Activated B cell treated with CpG ODN at 0.5 μM for 24 hours (primary cell): ENCODE data around the gene GRIN2C. TPM values are rescaled to one million over a fixed set of nuclear protein-coding genes. Genes with fewer than 3 reads are reported as not detected.

Experiments
- ATAC-seq: fragments of 200-7000 bp; cut with Tn5 transposase; one replicate; pipeline ENCODE4 v1.10.0; 2021; ENCODE audit warnings: low read depth, mild to moderate bottlenecking, moderate library complexity
- CTCF ChIA-PET: fragments of 350-600 bp; sonication (Branson Sonifier 250); formaldehyde crosslinking; loops from one replicate; lab custom pipeline; 2021; ENCODE audit warnings: antibody characterized with exemption; lab: Charles Lee
- POLR2A ChIA-PET: fragments of 350-600 bp; sonication (Branson Sonifier 250); formaldehyde crosslinking; loops from one replicate; lab custom pipeline; 2021; ENCODE audit warnings: antibody characterized with exemption; lab: Charles Lee
- DNase-seq: peaks from one replicate; pipeline ENCODE4 v3.0.0; 2022
- H3K27ac Mint-ChIP-seq: one replicate; pipeline ENCODE4 v1.8.0; 2020; ENCODE audit warnings: mixed read lengths
- H3K27me3 Mint-ChIP-seq: one replicate; pipeline ENCODE4 v1.8.0; 2021; ENCODE audit warnings: mixed read lengths
- H3K36me3 Mint-ChIP-seq: one replicate; pipeline ENCODE4 v1.8.0; 2021; ENCODE audit warnings: low read depth, mixed read lengths
- H3K4me1 Mint-ChIP-seq: one replicate; pipeline ENCODE4 v1.8.0; 2021; ENCODE audit warnings: mixed read lengths
- H3K4me3 Mint-ChIP-seq: one replicate; pipeline ENCODE4 v1.8.0; 2020; ENCODE audit warnings: mild to moderate bottlenecking, mixed read lengths
- H3K9me3 Mint-ChIP-seq: one replicate; pipeline ENCODE4 v1.8.0; 2020; ENCODE audit warnings: mixed read lengths
- intact Hi-C: fragments of 100-400 bp; cut with micrococcal nuclease; formaldehyde crosslinking; loops from one replicate; pipeline ENCODE4 v1.15.1; 2024
- total RNA-seq: library from RNA; stranded (reverse); gene quantifications from 2 replicates; pipeline ENCODE4 v1.2.3, GENCODE V29; 2022
- TF ChIP-seq, protein P1 (sequence below): fragments of 200-600 bp; IDR thresholded peaks from one replicate; pipeline ENCODE4 v1.8.0; 2022; ENCODE audit warnings: antibody characterized with exemption, mild to moderate bottlenecking

The GRIN2C gene
- total RNA-seq, 1 donor from 2014 or later: not detected

DNA sequence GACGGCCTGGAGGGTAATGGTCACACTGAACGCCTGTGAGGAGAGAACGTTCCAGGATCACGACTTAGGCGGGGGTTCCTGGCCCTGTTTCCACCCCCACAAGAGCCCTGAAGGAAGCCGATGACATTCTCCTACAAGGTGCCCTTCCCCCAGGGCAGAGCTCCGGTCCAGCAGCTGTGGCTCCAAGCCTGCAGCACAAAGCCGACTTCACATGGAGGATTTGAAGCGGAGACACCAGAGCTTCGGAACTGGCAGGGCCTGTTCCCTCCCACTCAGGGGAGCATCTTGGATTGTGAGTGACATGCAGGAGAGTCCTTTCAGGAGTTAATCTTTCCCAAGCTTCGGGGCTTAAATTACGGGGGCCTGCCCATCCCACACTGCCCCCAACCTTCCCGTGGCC lies 28.8 kb upstream of the GRIN2C start:
- POLR2A ChIA-PET: no interaction called here

DNA sequence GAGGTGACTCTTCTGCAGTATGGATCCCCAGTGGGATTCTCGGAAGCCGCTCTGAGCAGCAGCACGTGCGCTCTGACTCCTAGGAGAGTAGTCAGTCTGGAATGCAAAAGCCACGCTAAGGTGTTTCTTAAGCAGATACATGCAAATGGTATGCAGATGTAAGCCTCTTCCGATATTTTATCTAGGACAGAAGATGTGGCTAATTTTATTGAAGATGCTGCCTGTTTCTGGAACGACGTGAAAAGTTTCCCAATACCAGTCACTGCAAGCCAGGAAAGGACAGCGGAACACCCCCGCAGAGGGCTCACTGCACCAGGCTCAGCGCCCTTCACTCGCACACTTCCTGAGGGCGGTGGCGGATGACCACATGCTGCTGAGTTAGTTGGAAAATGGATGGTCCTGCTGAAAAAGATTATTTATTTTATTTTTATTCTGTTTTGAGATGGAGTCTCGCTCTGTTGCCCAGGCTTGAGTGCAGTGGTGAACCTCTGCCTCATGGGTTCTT lies 23.6 kb upstream of the GRIN2C start:
- H3K9me3 Mint-ChIP-seq: no peaks in the 10 kb centered on the region
- H3K4me1 Mint-ChIP-seq: no peaks in the 10 kb centered on the region
- no peaks in the 10 kb centered on the region for H3K36me3 Mint-ChIP-seq
- peaks cover 29% of the 10 kb centered on the region for H3K27me3 Mint-ChIP-seq
- no peak overlapping the region for H3K4me3 Mint-ChIP-seq
- intact Hi-C loops: no loop called here
- ATAC-seq: no peak
- POLR2A ChIA-PET: no interaction called here
- CTCF ChIA-PET: no interaction called here
- TF ChIP-seq, protein P1, sequence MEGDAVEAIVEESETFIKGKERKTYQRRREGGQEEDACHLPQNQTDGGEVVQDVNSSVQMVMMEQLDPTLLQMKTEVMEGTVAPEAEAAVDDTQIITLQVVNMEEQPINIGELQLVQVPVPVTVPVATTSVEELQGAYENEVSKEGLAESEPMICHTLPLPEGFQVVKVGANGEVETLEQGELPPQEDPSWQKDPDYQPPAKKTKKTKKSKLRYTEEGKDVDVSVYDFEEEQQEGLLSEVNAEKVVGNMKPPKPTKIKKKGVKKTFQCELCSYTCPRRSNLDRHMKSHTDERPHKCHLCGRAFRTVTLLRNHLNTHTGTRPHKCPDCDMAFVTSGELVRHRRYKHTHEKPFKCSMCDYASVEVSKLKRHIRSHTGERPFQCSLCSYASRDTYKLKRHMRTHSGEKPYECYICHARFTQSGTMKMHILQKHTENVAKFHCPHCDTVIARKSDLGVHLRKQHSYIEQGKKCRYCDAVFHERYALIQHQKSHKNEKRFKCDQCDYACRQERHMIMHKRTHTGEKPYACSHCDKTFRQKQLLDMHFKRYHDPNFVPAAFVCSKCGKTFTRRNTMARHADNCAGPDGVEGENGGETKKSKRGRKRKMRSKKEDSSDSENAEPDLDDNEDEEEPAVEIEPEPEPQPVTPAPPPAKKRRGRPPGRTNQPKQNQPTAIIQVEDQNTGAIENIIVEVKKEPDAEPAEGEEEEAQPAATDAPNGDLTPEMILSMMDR: no peak
- no peak overlapping the region for H3K27ac Mint-ChIP-seq
- no peak for DNase-seq

More for the DNA sequence above, 28.8 kb upstream of the GRIN2C start:
- no peak overlapping the region for H3K4me3 Mint-ChIP-seq
- peaks cover 33% of the 10 kb centered on the region for H3K27me3 Mint-ChIP-seq
- no peak overlapping the region for H3K27ac Mint-ChIP-seq
- H3K36me3 Mint-ChIP-seq: no peaks in the 10 kb centered on the region
- intact Hi-C loops: no loop called here
- H3K9me3 Mint-ChIP-seq: no peaks in the 10 kb centered on the region
- ATAC-seq: no peak
- no peak for DNase-seq
- CTCF ChIA-PET: no interaction called here
- H3K4me1 Mint-ChIP-seq: no peaks in the 10 kb centered on the region
- TF ChIP-seq, protein P1: no peak

DNA sequence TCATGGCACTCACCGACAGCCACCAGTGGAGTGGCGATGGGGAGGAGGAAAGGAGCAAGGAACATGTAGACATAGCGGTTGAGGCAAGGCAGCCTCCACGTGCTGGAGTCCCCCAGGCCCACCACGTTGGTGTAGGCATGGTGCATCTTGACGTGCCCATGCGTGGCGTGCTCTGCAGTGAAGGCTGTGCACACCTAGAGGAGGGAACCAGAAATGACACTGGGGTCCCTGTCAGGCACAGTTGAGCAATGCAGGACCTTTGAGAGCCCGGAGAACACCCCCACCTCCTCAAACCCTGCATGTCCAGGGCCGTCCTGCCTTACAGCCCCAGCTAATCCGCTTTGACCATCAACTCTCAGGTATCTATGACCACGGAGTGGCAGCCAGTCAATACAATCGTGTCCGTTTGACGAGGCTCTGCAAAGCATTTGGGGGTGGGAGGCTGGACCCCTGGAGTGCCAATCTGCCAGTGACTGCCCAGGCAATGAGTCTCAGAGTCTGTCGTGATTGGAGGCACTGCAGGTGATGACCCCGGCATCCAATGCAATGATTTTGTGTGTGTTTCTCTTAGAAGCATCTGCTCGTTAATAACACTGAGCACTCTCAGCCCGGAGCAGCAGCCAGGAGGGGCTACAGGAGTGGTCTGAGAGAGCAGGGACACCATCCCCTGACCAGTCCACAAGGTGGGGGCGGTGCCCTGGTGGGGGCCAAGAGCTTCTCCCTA lies 23.0 kb upstream of the GRIN2C start:
- ATAC-seq: no peak
- intact Hi-C loops: no loop called here
- POLR2A ChIA-PET: no interaction called here

DNA sequence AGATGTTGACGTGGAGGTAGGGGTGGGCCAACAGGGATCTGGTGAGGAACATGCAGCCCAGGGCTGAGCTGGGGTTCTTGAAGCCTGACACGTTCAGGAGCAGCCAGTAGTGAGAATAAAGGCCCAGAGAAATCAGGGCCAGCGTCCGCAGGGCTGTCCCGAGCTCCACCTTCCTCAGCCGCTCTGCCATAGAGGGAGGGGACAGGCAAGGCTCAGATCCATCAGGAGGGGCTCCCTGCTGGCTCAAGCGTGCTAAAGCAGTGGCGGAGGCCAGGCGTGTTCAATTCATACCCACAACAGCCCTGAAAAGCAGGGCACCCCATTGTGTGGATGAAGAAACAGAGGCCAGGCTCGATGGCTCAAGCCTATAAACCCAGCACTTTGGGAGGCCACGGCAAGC lies 21.4 kb upstream of the GRIN2C start:
- H3K4me1 Mint-ChIP-seq: no peaks in the 10 kb centered on the region
- no peaks in the 10 kb centered on the region for H3K9me3 Mint-ChIP-seq
- DNase-seq: no peak
- H3K4me3 Mint-ChIP-seq: no peak overlapping the region
- no peak overlapping the region for H3K27ac Mint-ChIP-seq
- CTCF ChIA-PET: interaction anchor here (1.0 kb wide), 1 partner anchor 16 kb away, joined by 3 read pairs; no protein-coding TSS in a partner anchor
- ATAC-seq: no peak
- peaks cover 22% of the 10 kb centered on the region for H3K27me3 Mint-ChIP-seq
- POLR2A ChIA-PET: no interaction called here
- TF ChIP-seq, protein P1: no peak
- no peaks in the 10 kb centered on the region for H3K36me3 Mint-ChIP-seq
- intact Hi-C loops: no loop called here

More for the DNA sequence above, 23.0 kb upstream of the GRIN2C start:
- Mint-ChIP-seq H3K27ac (no peak overlapping the region), H3K9me3 (no peaks in the 10 kb centered on the region), H3K27me3 (peaks cover 29% of the 10 kb centered on the region), H3K36me3 (no peaks in the 10 kb centered on the region), H3K4me1 (no peaks in the 10 kb centered on the region), H3K4me3 (no peak overlapping the region)
- CTCF ChIA-PET: no interaction called here
- TF ChIP-seq, protein P1: no peak
- no peak for DNase-seq

DNA sequence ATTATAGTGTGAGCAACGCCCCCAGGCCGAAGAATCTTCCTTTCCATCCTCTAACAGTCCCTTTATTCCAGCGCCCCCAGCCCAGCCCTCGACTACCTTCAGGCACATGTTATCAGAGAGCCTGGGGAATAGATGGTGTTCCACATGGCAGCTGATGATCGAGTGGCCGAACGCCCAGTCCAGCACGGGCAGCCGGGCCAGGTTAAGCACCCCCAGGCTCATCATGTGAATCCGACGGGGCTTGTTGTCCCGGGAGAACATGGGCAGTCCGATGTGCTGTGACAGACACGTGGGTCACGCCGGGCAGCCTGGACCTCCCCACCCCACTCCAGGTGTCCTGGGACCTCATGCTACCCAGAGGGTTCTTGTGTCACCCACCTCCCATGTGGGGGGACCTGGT lies 19.6 kb upstream of the GRIN2C start:
- DNase-seq: no peak
- H3K36me3 Mint-ChIP-seq: no peaks in the 10 kb centered on the region
- ChIA-PET POLR2A (interaction anchor here (0.7 kb wide), 1 partner anchor 60 kb away, joined by 8 read pairs; no protein-coding TSS in a partner anchor), CTCF (no interaction called here)
- intact Hi-C loops: no loop called here
- H3K27ac Mint-ChIP-seq: no peak overlapping the region
- no peaks in the 10 kb centered on the region for H3K9me3 Mint-ChIP-seq
- H3K27me3 Mint-ChIP-seq: peaks cover 10% of the 10 kb centered on the region
- TF ChIP-seq, protein P1: no peak
- no peak for ATAC-seq
- no peaks in the 10 kb centered on the region for H3K4me1 Mint-ChIP-seq
- H3K4me3 Mint-ChIP-seq: no peak overlapping the region
